Measurements from ENCODE around the gene NPAS4.
A peak's percentile ranks its signal among the peaks of the same experiment; 100 is the strongest.
"Not testable (repeated sequence)": the region's sequence is repeated elsewhere in the genome, so short reads cannot be mapped to it uniquely, and the experiment has no call there.

The NPAS4 gene

DNA sequence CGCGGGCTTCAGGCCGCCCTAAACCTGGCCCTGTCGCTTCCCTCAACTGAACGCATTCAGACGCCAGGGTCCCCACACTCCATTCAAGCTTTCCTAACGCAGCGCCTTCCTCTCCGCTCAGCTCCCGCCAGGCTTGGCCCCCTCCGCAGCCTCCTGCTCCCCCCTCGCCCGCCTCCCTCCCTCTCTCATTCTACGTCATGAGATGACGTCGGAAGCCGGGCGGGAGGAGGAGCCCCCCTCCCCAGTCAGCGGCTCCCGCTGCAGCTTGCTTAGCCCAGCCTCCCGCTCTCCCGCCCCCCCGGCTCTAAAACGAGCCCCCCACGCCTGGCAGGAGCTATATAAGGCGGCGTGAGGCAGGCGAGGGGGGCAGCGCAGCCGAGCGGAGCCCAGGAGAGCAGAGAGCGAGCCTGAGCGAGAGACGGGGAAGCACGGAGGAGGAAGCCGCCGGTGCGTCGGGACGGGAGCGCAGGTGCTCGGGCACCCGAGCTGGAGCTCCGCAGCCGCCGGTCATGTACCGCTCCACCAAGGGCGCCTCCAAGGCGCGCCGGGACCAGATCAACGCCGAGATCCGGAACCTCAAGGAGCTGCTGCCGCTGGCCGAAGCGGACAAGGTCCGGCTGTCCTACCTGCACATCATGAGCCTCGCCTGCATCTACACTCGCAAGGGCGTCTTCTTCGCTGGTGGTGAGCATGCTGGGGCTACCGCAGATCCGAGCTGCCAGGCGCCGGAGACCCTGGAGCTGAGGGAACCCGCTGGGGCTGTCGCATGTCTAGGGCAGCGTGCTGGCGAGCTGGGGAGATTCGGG is at the start of gene NPAS4:
TSS of gene NPAS4 (plus strand) at position 365 of the 806 bp plus-strand sequence. CDS start at position 510, 145 bp downstream.
- Histone ChIP-seq H3K27me3 (ENCODE audit: control insufficient read depth, insufficient read depth, low read length) (peaks cover 20% of the 10 kb centered on the region), H3K27ac (ENCODE audit: low read length) (no peak within 1 kb of the TSS), H3K4me1 (ENCODE audit: control insufficient read depth, insufficient read depth, low read length) (peaks cover 12% of the 10 kb centered on the region), H3K36me3 (ENCODE audit: control insufficient read depth, insufficient read depth, low read length) (no peaks in the 10 kb centered on the region), H3K4me3 (ENCODE audit: low read length) (peak within 1 kb of the TSS; percentile 31; the same call in 1 of the 2 replicates), H3K9me3 (ENCODE audit: control insufficient read depth, insufficient read depth, low read length) (no peaks in the 10 kb centered on the region)
- no peak for DNase-seq (ENCODE audit: low read depth, low spot score)
- no CpG with 5 or more reads among the region's 71 CpGs for WGBS (ENCODE audit: insufficient coverage, insufficient read length)

- peaks cover 9% of the 10 kb centered on the region for H3K4me1 ChIP-seq (ENCODE audit: control insufficient read depth, insufficient read depth, low read length)
- H3K9me3 ChIP-seq (ENCODE audit: control insufficient read depth, insufficient read depth, low read length) = no peaks in the 10 kb centered on the region
- WGBS (ENCODE audit: insufficient coverage, insufficient read length) = no CpG with 5 or more reads among the region's 72 CpGs
- H3K27me3 ChIP-seq (ENCODE audit: control insufficient read depth, insufficient read depth, low read length) = no peaks in the 10 kb centered on the region
- no peak within 1 kb of the TSS for H3K27ac ChIP-seq (ENCODE audit: low read length)
- peaks cover 25% of the 10 kb centered on the region for H3K36me3 ChIP-seq (ENCODE audit: control insufficient read depth, insufficient read depth, low read length)
- H3K4me3 ChIP-seq (ENCODE audit: low read length) = peak within 1 kb of the TSS; percentile 72
- peak; percentile 97 for DNase-seq (ENCODE audit: low read depth, low spot score)
These were observed 49.0 kb upstream of the NPAS4 start, which contains the start of gene SLC29A2 for GRCh38 chr11:66371627-66372415. Gene SLC29A2 (minus strand): TSS chr11:66371760. CDS start chr11:66371591, 169 bp downstream.

DNA sequence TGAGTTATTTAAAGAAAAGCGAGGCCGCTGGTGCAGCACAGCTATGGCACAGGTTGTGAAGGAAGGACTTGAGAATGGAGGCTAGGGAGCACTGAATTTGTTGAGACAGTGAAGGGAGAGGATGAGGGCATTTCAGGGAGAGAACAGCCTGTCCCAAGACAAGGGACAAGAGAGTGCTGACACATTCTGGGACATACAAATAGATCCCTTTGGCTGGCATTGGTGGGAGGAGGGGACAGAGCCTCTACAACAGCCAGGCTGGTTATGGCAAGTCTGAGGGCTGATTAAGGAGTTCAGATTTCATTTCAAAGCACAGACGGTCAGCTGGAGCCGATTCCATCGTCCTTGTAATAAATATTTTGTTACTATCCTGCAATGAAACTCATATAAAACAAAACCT is 47.6 kb upstream of the NPAS4 start:
- Histone ChIP-seq H3K27me3 (ENCODE audit: control insufficient read depth, insufficient read depth, low read length) (no peaks in the 10 kb centered on the region), H3K4me1 (ENCODE audit: control insufficient read depth, insufficient read depth, low read length) (peaks cover 9% of the 10 kb centered on the region), H3K36me3 (ENCODE audit: control insufficient read depth, insufficient read depth, low read length) (peaks cover 11% of the 10 kb centered on the region), H3K9me3 (ENCODE audit: control insufficient read depth, insufficient read depth, low read length) (no peaks in the 10 kb centered on the region), H3K4me3 (ENCODE audit: low read length) (no peak overlapping the region), H3K27ac (ENCODE audit: low read length) (no peak overlapping the region)
- WGBS (ENCODE audit: insufficient coverage, insufficient read length) = no CpG with 5 or more reads among the region's 5 CpGs
- DNase-seq (ENCODE audit: low read depth, low spot score) = no peak

GRCh38 chr11:66373690-66374287 is 47.0 kb upstream of the NPAS4 start:
- not testable (repeated sequence) for H3K36me3 ChIP-seq (ENCODE audit: control insufficient read depth, insufficient read depth, low read length); DNase-seq (ENCODE audit: low read depth, low spot score); H3K9me3 ChIP-seq (ENCODE audit: control insufficient read depth, insufficient read depth, low read length); H3K27ac ChIP-seq (ENCODE audit: low read length); H3K27me3 ChIP-seq (ENCODE audit: control insufficient read depth, insufficient read depth, low read length); H3K4me3 ChIP-seq (ENCODE audit: low read length); H3K4me1 ChIP-seq (ENCODE audit: control insufficient read depth, insufficient read depth, low read length)
- WGBS (ENCODE audit: insufficient coverage, insufficient read length) = no CpG with 5 or more reads among the region's 9 CpGs

GRCh38 chr11:66380264-66380663 is 40.6 kb upstream of the NPAS4 start:
- not testable (repeated sequence) for H3K9me3 ChIP-seq (ENCODE audit: control insufficient read depth, insufficient read depth, low read length); H3K27ac ChIP-seq (ENCODE audit: low read length); H3K4me3 ChIP-seq (ENCODE audit: low read length); H3K4me1 ChIP-seq (ENCODE audit: control insufficient read depth, insufficient read depth, low read length); DNase-seq (ENCODE audit: low read depth, low spot score); H3K36me3 ChIP-seq (ENCODE audit: control insufficient read depth, insufficient read depth, low read length); H3K27me3 ChIP-seq (ENCODE audit: control insufficient read depth, insufficient read depth, low read length)
- no CpG with 5 or more reads among the region's 7 CpGs for WGBS (ENCODE audit: insufficient coverage, insufficient read length)

DNA sequence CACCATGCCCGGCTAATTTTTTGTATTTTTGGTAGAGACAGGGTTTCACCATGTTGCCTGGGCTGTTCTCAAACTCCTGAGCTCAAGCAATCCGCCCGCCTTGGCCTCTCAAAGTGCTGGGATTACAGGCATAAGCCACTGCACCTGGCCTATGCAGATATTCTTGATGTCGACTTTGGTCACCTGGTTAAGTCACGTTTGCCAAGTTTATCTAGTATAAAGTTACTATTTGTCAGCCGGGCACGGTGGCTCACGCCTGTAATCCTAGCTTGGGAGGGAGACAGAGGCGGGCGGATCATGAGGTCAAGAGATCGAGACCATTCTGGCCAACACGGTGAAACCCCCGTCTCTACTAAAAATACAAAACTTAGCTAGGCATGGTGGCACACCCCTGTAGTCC is 36.5 kb upstream of the NPAS4 start:
- not testable (repeated sequence) for H3K4me3 ChIP-seq (ENCODE audit: low read length); H3K9me3 ChIP-seq (ENCODE audit: control insufficient read depth, insufficient read depth, low read length); DNase-seq (ENCODE audit: low read depth, low spot score); H3K36me3 ChIP-seq (ENCODE audit: control insufficient read depth, insufficient read depth, low read length); H3K4me1 ChIP-seq (ENCODE audit: control insufficient read depth, insufficient read depth, low read length); H3K27ac ChIP-seq (ENCODE audit: low read length); H3K27me3 ChIP-seq (ENCODE audit: control insufficient read depth, insufficient read depth, low read length)
- no CpG with 5 or more reads among the region's 13 CpGs for WGBS (ENCODE audit: insufficient coverage, insufficient read length)

DNA sequence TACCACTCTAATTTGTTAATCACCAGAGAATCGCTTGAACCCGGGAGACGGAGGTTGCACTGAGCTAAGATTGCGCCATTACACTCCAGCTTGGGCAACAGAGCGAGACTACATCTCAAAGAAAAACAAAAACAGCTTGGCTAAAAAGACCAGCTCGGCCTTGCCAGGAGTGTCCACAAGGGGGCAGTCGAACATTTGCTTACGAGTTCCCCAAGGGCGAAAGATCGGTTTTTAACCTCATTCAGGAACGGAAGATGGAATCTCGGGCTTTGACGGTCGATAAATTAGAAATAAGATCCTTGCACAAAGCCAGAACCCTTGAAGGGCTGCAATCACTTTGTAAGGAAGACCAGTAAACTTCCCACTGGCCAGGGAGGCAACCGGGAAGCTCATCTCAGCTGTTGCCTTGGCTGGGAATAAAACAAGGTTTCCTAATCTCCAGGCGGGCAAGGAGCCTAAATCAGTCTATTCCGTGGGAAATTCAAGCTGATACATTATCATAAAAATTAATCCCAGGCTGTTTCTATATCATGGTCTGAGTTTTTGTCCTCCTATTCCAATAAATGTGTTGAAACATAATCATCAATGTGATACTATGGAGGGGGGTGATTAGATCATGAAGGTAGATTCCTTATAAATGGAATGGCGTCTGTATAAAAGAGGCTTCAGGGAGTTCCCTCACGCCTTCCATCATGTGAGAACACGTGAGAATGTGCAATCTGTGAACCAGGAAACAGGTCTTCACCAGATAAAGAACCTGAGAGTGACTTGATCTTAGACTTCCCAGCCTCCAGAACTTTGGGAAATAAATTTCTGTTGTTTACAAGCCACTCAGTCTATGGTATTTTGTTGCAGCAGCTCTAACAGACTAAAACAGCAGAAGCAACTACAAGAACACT is 34.4 kb upstream of the NPAS4 start:
- H3K27ac ChIP-seq (ENCODE audit: low read length) = no peak overlapping the region
- H3K4me3 ChIP-seq (ENCODE audit: low read length) = no peak overlapping the region
- no peaks in the 10 kb centered on the region for H3K4me1 ChIP-seq (ENCODE audit: control insufficient read depth, insufficient read depth, low read length)
- DNase-seq (ENCODE audit: low read depth, low spot score) = peak; percentile 87
- no peaks in the 10 kb centered on the region for H3K36me3 ChIP-seq (ENCODE audit: control insufficient read depth, insufficient read depth, low read length)
- WGBS (ENCODE audit: insufficient coverage, insufficient read length) = no CpG with 5 or more reads among the region's 20 CpGs
- no peaks in the 10 kb centered on the region for H3K27me3 ChIP-seq (ENCODE audit: control insufficient read depth, insufficient read depth, low read length)
- H3K9me3 ChIP-seq (ENCODE audit: control insufficient read depth, insufficient read depth, low read length) = no peaks in the 10 kb centered on the region

DNA sequence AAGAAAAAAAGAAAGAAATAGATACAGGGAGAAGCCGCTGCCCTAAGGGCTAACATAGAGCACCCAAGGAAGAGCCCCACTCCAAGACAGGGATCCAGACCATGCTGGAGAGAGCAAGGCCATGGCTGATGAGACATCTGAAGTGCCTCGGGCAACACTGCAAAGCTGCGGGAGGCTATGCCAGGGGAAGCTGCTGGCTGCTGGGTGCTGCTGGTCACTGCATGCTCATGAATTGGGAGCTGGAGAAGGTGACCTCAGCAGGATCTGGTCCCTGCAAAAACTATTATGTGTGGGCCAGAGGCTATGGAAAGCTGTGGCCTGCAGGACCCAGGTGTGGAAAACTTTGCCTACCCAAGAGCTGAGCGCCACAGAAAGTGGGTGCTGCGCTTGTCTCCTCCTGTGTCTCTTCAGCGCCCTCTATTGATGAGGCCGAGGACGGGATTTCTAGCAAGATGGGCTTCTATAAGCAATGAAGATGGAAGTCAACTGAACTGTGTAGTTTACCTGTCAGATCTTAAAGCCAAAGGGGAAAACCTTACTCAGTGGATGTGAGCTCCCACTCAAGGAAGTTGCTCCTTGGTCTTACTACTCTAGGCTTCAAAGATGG is 32.0 kb upstream of the NPAS4 start:
- Histone ChIP-seq H3K27ac (ENCODE audit: low read length) (no peak overlapping the region), H3K36me3 (ENCODE audit: control insufficient read depth, insufficient read depth, low read length) (no peaks in the 10 kb centered on the region), H3K4me1 (ENCODE audit: control insufficient read depth, insufficient read depth, low read length) (no peaks in the 10 kb centered on the region), H3K9me3 (ENCODE audit: control insufficient read depth, insufficient read depth, low read length) (no peaks in the 10 kb centered on the region), H3K27me3 (ENCODE audit: control insufficient read depth, insufficient read depth, low read length) (no peaks in the 10 kb centered on the region), H3K4me3 (ENCODE audit: low read length) (no peak overlapping the region)
- no peak for DNase-seq (ENCODE audit: low read depth, low spot score)
- WGBS (ENCODE audit: insufficient coverage, insufficient read length) = no CpG with 5 or more reads among the region's 8 CpGs

- Histone ChIP-seq H3K9me3 (ENCODE audit: control insufficient read depth, insufficient read depth, low read length) (no peaks in the 10 kb centered on the region), H3K4me1 (ENCODE audit: control insufficient read depth, insufficient read depth, low read length) (no peaks in the 10 kb centered on the region), H3K27me3 (ENCODE audit: control insufficient read depth, insufficient read depth, low read length) (no peaks in the 10 kb centered on the region), H3K27ac (ENCODE audit: low read length) (no peak overlapping the region), H3K4me3 (ENCODE audit: low read length) (no peak overlapping the region), H3K36me3 (ENCODE audit: control insufficient read depth, insufficient read depth, low read length) (no peaks in the 10 kb centered on the region)
- no CpG with 5 or more reads among the region's 6 CpGs for WGBS (ENCODE audit: insufficient coverage, insufficient read length)
- DNase-seq (ENCODE audit: low read depth, low spot score) = no peak
These were observed 29.5 kb upstream of the NPAS4 start for GRCh38 chr11:66391322-66391721.

Measured in iPS DF 6.9 (cell line).